Smooth muscle cell of the brain vasculature (primary cell): ENCODE measurements around the gene C11orf97.
"Not testable (repeated sequence)": the region's sequence is repeated elsewhere in the genome, so short reads cannot be mapped to it uniquely, and the experiment has no call there.

Experiments
- DNase-seq: peaks from one replicate; pipeline ENCODE4 v3.0.0-alpha.2; 2012; ENCODE audit warnings: low read depth, low spot score

The C11orf97 gene

DNA sequence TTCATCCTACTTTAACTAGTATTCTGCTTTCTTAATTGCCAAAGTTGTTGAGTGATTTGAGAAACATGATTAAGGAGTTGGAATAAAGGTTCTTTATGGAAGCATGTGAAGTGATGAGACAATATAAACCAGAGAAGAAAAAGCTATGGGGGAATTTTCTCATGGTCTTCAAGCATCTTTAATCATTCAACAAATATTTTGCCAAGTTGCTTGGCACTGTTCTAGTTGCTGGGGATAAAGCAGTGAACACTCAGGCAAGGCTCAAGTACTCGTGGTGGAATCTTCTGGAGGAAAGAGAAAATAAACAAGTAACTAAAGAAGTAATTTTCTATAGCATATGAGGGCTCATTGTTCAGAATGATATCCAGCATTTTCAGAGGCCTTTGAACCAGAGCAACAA is 45.7 kb downstream of the C11orf97 start:
- DNase-seq = no peak

DNA sequence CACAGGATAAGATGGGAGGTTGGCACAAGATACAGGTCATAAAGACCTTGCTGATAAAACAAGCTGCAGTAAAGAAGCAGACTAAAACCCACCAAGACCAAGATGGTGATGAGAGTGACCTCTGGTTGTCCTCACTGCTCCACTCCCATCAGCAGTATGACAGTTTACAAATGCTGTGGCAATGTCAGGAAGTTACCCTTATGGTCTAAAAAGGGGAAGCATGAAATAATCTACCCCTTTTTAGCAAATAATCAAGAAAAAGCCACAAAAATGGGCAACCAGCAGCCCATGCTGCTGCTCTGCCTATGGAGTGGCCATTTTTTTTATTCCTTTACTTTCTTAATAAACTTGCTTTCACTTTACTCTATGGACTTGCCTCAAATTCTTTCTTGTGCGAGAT is 46.2 kb downstream of the C11orf97 start:
- no peak for DNase-seq

GRCh38 chr11:94558932-94559331 is 46.7 kb downstream of the C11orf97 start:
- no peak for DNase-seq

DNA sequence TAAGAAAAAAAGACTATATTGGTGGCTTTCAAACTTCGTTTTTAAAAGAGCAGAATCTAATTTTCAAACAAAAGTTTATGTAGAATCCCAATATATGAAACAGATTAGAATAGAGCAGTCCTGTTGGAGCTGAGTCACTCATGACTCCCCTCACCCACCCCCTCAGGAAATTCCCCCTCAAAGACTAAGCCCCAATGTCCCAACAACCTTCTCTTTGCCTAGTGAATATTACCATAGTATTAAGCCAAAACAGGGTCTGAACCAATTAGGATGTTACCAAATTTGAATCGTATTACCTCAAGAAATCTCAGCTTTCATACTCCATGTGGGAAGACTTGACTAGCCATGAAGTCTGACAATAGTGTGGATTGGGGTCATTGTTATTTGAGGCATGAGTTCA is 47.1 kb downstream of the C11orf97 start:
- no peak for DNase-seq

- DNase-seq = no peak
Measured at GRCh38 chr11:94560834-94561233, 48.6 kb downstream of the C11orf97 start.

GRCh38 chr11:94563176-94563847 is 51.1 kb downstream of the C11orf97 start:
- DNase-seq = no peak

- no peak for DNase-seq
Measured at GRCh38 chr11:94563848-94564467, 51.7 kb downstream of the C11orf97 start.

GRCh38 chr11:94567181-94567670 is 55.0 kb downstream of the C11orf97 start, which contains the start of gene PIWIL4:
Gene PIWIL4 (plus strand): TSS chr11:94567368. CDS start chr11:94567519, 151 bp downstream.
- no peak for DNase-seq

- DNase-seq = no peak
Measured at GRCh38 chr11:94568200-94568599, 55.9 kb downstream of the C11orf97 start.

DNA sequence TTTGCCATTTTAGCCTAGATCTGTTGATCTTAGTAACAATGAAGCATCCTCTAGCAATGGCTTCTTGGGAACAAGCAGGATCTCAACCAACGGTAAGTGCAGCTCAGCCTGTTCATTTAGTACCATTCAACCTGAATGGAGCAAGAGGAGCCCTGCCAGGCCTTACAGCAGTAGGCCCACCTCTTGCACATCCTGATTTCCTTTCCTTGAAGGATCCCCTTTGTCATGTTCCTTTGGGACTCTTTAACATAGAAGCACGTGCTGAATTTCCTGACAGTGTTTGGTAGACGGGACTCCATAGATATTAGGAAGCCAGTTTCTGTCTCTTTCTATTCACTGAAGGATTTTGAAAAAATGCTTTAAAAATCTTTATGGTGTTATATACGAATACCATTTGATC is 56.5 kb downstream of the C11orf97 start:
- DNase-seq = no peak

- DNase-seq = not testable (repeated sequence)
Measured at GRCh38 chr11:94572975-94573374, 60.7 kb downstream of the C11orf97 start.

GRCh38 chr11:94574193-94574961 is 62.1 kb downstream of the C11orf97 start:
- no peak for DNase-seq

DNA sequence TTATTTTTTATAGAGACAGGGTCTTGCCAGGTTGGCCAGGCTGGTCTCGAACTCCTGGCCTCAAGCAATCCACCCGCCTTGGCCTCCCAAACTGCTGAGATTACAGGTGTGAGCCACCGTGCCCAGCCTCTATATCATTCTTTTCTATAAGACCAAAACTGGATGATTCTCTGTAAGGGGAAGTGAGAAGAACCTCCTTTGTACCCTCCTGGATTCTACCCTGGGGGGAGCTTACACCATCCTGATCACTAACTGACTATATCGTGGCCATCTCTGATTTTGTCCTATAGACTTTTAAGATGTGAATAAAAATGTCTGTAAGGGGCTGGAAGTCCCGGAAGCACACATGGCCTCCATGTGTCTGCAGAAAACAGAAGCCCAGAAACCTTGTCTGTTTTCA is 64.0 kb downstream of the C11orf97 start:
- no peak for DNase-seq

DNA sequence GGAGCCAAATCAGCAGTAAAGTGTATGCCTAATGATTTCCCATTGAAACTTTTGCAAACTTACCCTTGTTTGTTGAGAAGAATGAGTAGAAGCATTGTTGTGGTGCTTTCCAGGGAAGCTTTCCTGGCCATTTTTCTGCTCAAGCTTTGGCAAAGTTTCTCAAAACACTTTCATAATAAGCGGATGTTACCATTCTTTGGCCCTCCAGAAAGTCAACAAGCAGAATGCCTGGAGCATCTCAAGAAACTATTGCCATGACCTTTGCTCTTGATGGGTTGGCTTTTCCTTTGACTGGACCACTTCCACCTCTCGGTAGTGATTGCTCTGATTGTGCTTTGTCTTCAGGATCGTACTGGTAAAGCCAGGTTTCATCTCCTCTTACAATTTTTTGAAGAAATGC is 65.6 kb downstream of the C11orf97 start:
- DNase-seq = no peak
